HG02852 (cell line): Measurements from ENCODE around the gene PURA.

ENCODE experiments used
- ATAC-seq: cut with Tn5 transposase; IDR thresholded peaks from one replicate; pipeline ENCODE4 v1.9.1; 2021; ENCODE audit warnings: mild to moderate bottlenecking, moderate library complexity; ENCODE audit not compliant: unreplicated experiment

Gene PURA

DNA sequence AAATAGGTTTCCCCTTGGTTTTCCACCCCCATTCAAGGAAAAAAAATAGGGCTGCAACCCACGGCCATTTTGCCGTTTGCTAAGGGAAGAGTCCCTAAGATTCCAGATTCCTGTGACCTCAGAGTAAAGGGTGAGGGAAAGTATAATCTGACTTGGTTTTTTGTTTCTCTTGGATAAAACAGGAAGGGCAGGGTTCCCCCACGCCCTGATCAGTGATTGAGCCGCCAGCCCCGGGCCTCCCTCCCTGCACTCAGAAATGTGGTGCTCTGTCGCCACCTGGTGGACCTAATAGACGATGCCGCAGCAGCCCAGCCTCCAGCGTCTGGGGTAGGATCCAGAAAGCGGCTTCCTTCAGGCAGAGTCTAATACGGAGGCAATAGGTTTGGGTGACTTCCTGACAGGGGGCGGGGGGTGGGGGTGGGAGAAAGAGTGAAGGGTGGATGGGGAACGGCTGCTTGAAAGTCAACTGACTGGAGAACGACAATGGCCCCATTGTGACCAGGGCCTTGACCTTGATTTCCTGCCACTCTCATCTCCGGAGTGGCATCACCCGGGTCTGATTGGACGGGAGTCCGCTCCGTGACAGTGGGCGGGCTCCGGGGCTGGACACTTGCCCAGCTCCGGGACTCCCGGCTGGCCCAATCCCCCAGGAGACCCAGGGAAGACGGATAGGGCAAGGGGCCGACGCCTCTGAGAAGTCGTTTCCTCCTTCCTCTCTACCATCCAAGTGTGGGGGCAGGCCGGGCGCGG is 43.3 kb downstream of the PURA start:
- peak; percentile 98 for ATAC-seq

DNA sequence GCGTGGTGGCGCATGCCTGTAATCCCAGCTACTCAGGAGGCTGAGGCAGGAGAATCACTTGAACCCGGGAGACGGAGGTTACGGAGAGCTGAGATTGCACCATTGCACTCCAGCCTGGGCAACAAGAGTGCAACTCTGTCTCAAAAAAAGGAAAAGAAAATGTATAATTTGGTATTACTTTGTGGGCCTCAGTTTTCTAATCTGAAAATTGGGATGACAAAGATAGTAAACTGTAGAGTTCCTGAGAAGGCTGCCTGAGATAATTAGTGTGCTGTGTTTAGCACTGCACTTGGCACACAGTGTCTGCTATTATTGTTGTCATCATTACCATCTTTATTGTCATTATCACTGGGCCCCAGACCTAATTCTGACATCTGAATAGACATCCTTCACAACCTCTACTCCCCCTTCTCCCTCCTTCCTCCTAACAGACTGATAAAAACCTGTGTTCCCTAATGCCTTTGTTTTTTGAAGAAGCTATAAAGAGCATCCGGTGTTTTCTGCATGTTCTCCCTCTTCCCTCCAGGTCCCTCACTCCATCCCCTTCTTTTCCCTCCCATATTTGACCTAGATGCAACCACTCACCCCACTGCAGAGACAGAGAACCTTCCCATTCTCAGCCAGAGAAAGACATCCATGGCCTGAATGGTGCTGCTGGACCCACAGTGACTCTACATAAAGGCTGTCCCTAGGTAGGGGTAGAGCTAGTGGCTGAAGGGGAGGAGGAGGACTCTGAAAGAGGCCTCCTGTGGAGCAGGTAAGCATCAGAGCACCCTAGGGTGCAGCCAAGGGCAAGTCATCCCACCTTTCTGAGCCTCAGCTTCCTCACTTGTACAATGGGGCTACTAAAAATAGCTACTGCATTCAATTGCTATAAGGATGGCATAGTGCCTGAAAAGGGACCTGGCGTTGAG is 45.4 kb downstream of the PURA start:
- ATAC-seq, result no peak

DNA sequence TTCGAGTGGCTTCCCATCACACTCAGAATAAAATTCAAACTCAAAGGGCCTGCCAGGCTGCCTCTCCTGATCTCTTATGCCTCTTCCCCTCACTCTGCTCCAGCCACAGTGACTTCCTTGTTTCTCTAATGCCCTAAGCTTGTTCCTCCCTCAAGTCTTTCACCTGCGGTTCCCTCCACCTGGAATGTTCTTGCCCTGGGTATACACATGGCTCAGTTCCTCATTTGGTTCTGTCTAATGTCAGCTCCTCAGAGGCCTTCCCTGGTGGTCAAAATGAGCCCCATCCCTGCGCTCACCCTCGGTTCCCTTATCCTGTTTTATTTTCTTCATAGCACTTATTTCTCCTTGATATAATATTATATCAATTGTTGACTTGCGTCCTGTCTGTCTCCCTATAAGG is 48.4 kb downstream of the PURA start:
- ATAC-seq, result no peak

DNA sequence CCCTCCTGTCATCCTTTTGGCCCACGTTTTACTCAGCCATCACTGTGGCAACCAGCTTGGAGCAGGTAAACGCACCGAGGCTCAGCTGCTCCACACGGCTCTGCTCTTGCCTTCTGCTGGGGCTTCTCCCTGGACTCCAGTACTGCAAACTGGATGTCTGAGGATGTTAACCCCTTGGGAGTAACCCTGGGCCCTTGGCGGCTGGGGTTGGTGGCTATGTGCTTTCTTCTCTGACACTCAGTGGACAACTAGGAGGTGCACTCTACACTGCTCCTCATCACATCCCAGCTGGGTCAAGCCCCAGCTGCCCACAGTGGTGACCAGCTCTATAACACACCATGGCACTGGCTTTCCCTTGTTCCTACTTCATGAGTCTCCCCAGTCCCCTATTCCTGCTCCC is 48.9 kb downstream of the PURA start:
- no peak for ATAC-seq

DNA sequence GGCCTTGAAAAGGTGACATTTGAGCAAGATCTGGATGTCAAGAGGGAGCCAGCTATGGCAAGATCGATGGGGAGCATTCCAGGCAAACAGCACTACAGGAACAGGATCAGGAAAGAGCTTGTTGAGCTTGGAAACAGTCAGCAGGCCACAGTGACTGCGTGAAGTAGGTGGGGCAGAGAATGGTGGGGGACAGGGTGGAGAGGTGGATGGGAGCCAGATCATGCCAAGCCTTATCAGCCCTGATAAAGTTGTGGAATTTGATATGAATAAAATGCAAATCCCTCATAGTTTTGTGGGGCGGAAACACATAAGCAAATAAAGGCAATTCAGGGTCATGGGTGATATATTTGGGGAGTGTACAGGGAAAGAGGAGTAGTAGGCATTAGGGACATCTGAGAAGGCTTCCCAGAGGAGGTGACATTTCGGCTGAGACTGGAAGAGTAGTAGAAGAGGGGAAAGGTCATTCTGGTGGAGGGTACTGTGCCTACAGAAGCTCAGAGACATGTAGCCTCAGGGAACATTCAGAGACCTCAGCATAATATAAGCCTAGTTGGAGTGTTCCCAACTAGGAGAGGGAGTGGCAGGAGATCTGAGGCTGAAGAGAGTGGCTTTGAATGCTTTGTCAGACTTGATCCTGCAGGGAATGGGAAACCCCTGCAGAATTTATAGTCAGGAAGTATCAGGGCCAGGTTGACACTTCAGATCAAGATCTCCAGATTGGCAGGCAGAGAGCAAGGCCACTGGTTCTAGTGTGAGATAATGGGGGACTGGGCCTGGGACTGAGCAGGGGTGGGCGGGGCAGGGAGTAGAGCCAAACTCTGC is 51.4 kb downstream of the PURA start:
- no peak for ATAC-seq

DNA sequence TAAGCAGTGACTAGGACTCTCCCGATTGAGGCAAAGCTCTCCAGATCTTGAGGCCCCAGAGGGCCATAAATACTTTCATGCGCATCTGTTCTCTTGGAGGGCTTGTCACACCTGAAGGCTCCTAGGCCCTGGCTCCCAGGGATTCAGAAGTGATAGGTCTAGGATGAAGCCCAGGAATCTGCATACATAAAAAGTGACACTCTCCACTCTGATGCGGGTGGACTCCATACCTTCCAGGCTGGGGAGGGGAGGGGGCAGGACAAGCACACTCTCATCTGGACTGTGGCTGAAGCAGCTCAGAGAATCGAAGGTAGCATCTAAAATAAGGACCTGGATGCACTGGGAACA is 52.0 kb downstream of the PURA start:
- no peak for ATAC-seq

DNA sequence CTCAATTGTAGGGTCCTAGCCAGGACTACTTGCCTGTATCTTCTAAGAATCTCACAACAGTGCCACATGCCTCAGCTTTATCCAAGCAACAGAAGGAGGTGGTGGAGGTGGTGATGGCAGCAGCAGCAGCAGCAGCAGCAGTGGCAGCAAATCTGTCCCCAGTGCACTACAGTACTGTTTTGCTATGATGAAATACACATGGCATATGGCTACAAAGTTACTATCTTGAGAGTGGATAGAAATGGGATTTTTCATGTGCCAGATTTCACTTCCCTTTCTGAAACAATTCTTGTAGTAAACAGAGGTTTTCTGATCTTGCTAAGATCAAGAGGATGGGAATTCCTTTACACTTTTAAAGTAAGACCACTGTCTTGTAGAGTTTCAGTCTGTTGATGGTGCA is 53.0 kb downstream of the PURA start:
- ATAC-seq, result no peak

DNA sequence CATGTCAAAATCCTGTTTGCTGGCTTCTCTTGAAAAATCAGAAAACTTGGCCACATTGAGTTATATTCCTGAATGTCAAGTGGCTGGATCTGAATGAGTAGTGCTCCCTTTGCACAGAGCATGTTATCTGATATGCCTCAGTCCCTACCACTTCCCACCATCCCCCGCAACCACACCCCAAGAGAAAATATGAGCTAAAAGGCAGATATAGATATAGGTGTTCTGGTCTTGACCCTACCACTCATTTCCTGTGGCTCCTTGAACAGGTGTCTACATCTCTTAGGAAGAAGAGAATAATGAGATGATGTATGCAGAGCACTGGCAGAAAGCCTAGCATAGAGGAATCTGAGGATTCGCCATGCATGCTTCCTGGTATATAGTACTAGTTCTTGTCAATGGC is 54.5 kb downstream of the PURA start:
- no peak for ATAC-seq

DNA sequence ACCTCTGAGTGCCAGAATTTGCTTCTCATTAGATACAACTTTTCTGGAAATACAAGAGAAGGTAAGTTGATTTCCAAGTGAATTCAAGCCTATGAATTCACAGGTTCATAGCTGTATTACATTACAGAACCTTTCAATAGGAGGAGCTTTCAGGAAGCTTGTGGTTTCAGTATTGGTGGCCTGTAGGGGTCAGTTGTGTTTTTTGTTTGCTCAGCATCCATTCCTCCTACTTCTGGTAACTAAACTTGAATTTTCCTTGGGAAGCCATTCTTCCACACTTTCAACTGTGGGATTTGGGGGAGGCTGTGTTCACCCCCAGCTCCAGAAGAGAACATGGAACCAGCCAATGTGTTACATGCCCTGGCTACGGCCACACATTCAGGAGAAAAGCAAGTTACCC is 55.5 kb downstream of the PURA start:
- ATAC-seq, result no peak

DNA sequence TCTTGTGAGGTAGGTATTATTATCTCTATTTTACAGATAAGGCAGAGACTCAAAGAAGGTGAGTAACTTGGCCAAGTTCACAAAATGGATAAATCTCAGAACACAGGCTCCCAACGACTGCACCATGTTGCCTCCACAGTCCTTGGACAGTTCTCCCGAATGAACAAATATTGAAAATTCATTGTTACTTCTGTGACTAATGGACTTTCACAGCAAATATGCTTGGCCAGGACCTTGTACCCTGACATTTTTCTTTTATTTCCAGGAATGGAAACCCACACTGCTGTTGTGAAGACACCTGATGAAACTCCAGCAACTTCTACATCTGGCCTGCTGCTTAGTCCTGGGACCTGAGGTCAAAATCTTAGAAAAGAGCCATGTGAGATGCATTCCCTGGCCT is 58.6 kb downstream of the PURA start:
- ATAC-seq, result no peak

DNA sequence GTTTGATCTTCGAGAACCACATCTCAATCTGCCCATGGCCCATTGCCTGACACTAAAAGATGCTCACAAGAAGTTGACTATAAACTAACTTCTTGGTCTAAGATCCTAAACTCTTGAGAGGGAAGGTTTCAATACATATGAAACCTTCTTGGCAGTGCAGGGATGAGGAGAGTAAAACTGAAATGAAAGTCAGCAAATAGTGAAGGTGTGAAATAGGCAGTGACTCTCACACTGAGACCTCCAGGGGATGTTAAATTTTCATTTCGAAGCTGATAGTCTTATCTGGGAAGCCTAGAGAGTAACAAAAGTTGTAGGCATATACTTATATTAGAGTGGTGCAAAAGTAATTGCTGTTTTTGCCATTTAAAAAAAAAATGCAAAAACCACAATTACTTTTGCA is 60.1 kb downstream of the PURA start:
- ATAC-seq, result no peak

DNA sequence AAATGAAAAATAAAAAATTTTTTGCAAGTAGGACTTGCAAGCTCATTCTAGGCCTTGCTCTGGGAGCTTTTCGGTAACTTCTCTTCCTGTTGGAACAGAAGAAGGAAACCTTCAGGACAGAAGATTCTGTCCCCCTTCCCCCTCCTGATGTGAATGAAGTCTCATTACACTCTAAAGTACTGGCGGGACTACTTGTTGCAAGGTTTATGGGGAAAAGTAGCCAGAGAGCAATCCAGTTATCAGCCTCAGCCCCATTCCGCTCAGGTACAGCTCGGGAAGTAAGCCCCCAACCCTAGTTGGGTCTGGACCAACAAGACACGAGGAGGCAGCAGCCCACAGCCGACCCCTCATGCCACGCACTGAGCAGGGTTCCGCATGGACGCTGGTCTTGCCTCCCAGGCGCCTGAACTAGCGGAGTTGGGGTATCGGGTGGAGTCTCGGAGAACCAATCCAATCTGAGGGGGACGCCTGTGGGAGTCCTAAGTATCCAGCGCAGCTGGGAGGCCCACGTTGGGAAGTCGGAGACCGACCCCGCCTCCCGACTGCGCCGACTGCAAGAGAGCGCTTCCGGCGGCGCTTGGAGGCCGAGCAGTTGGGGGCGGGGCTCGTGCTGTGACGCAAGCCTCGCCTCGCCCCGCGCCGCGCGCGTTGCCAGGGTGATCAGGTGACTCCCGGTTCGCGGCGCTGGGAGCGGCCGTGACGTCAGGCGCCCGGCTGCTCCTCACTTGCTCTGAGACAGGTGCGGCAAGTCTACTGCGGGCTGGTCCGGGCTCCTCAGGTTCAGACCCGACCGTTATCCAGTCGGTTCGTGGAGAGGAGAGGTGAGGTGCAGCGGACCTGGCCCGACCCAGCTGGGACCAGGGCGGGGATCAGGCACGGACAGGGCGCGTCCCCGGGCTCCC is 60.8 kb downstream of the PURA start, which contains the start of gene CYSTM1:
Gene CYSTM1 (plus strand): TSS at position 724 of the 902 bp plus-strand sequence. CDS start 19,278 bp downstream, outside the sequence.
- ATAC-seq, result peak; percentile 91
